Measurements from ENCODE around the gene SAP30L. TPM values are rescaled to one million over a fixed set of nuclear protein-coding genes. Genes with fewer than 3 reads are reported as not detected.

Gene SAP30L, protein sequence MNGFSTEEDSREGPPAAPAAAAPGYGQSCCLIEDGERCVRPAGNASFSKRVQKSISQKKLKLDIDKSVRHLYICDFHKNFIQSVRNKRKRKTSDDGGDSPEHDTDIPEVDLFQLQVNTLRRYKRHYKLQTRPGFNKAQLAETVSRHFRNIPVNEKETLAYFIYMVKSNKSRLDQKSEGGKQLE
- total RNA-seq, result 29.2 and 46.5 TPM in 2 replicates

GRCh38 chr5:154445422-154446194, at the start of gene SAP30L:
Gene SAP30L (plus strand): TSS chr5:154445997. CDS start chr5:154446605, 608 bp downstream.

DNA sequence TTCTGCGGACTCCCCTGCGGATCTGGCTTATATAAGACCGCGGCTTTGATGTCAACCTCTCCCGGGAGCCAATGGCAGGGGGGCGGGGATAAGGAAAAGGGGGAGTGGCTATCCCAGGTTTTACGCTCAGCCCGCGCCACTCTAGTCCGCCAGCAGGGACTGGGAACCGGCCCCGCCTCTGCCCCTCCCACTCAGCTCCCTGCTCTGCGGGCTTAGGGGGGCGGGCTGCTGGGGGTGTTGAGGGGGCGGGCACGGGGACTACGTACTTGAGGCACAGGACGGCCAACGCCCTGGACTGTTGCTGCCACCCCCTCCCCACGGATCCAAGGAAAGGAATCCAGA, 32.4 kb downstream of the SAP30L start, which contains the start of gene HAND1:
TSS of gene HAND1 (minus strand) at position 4 of the 342 bp plus-strand sequence. CDS start 219 bp downstream, outside the sequence.

Other genes with a start within 250 kb of the SAP30L start
- not detected in 2 replicates for gene HAND1, start 32.2 kb downstream of the SAP30L start, total RNA-seq

Data from epithelial cell of alveolus of lung (primary cell).